HCT116 (cell line): Measurements from ENCODE around the gene RADIL. TPM values are rescaled to one million over a fixed set of nuclear protein-coding genes. Genes with fewer than 3 reads are reported as not detected.

Experiments used
- ATAC-seq: fragments of 200-7000 bp; cut with Tn5 transposase; 2 replicates; pipeline ENCODE4 v1.9.1; 2020; ENCODE audit warnings: mild to moderate bottlenecking, moderate library complexity
- BruUV-seq: library from RNA; stranded (reverse); fragments of 400-500 nt; replicated peaks from 2 replicates; lab custom pipeline; 2021; lab: Mats Ljungman, UMichigan
- CTCF ChIA-PET: fragments of 300-600 bp; sonication (Branson Sonifier 250); formaldehyde crosslinking; loops from one replicate; lab custom pipeline; 2021; ENCODE audit warnings: antibody characterized with exemption; lab: Charles Lee
- POLR2A ChIA-PET: fragments of 300-600, 350-600 bp; sonication (Branson Sonifier 250); formaldehyde crosslinking; loops from one replicate; lab custom pipeline; 2021; ENCODE audit warnings: antibody characterized with exemption; lab: Charles Lee
- RAD21 ChIA-PET, 2 experiments: fragments of 300-600 bp; sonication (Branson Sonifier 250); formaldehyde crosslinking; loops; one replicate each; lab custom pipeline; 2023; ENCODE audit warnings: low total read pairs in 2 of 2; ENCODE audit not compliant: uncharacterized antibody in 2 of 2, unreplicated experiment in 2 of 2, low non-redundant PET in 1 of 2; lab: Charles Lee
- DNase-seq: peaks from one replicate; pipeline ENCODE4 v3.0.0-alpha.2; 2010; ENCODE audit warnings: low read depth, low spot score
- H2AFZ ChIP-seq: fragments of 200-600 bp; shearing (Covaris generic), sonication (generic); 2 replicates; pipeline ENCODE4 v1.6.1; 2017; ENCODE audit warnings: low read depth, mixed run types, mixed read lengths, antibody characterized with exemption, low read length; ENCODE audit not compliant: poor library complexity, severe bottlenecking
- H3K27ac ChIP-seq: 2 replicates; pipeline ENCODE4 v1.5.1; 2012; ENCODE audit warnings: low read depth, low read length
- H3K27me3 ChIP-seq: fragments of 200-600 bp; sonication (generic); 2 replicates; pipeline ENCODE4 v1.6.1; 2016; ENCODE audit warnings: mixed run types, low read length, mixed read lengths; ENCODE audit not compliant: insufficient read depth
- H3K36me3 ChIP-seq, 2 experiments: fragments of 200-500 bp in 1 of 2; fragments of 200-600 bp in 1 of 2; sonication (Bioruptor generic) in 1 of 2; sonication (generic) in 1 of 2; 2 replicates each; pipeline versions ENCODE4 v1.5.1 to v1.6.1; 2014 to 2016; ENCODE audit warnings: low read length in 2 of 2, inconsistent platforms in 1 of 2, mixed read lengths in 1 of 2, mixed run types in 1 of 2; ENCODE audit not compliant: insufficient read depth in 2 of 2, control insufficient read depth in 1 of 2
- H3K4me1 ChIP-seq, 2 experiments: fragments of 200-600 bp in 1 of 2; sonication (generic) in 1 of 2; 2 replicates each; pipeline versions ENCODE4 v1.5.1 to v1.6.1; 2012 to 2017; ENCODE audit warnings: low read length in 2 of 2, inconsistent platforms in 1 of 2, mild to moderate bottlenecking in 1 of 2, mixed read lengths in 1 of 2, mixed run types in 1 of 2, moderate library complexity in 1 of 2; ENCODE audit not compliant: insufficient read depth in 2 of 2, control insufficient read depth in 1 of 2
- H3K4me2 ChIP-seq: fragments of 200-600 bp; sonication (generic); 2 replicates; pipeline ENCODE4 v1.6.1; 2017; ENCODE audit warnings: mixed run types, low read length, mixed read lengths
- H3K4me3 ChIP-seq, 2 experiments: fragments of 200-600 bp in 1 of 2; sonication (generic) in 1 of 2; replicated peaks in 1 of 2; 2 replicates each; pipeline ENCODE4 v1.5.1; 2011 to 2016; ENCODE audit warnings: low read length in 2 of 2, control low read depth in 1 of 2, low read depth in 1 of 2, mild to moderate bottlenecking in 1 of 2, mixed read lengths in 1 of 2, mixed run types in 1 of 2
- H3K79me2 ChIP-seq: fragments of 200-600 bp; sonication (generic); 2 replicates; pipeline ENCODE4 v1.6.1; 2017; ENCODE audit warnings: mild to moderate bottlenecking, mixed run types, low read length, moderate library complexity, mixed read lengths; ENCODE audit not compliant: insufficient read depth
- H3K9ac ChIP-seq: fragments of 200-600 bp; sonication (generic); 2 replicates; pipeline ENCODE4 v1.6.1; 2016; ENCODE audit warnings: low read length, mixed read lengths
- H3K9me2 ChIP-seq: fragments of 200-600 bp; sonication (generic), shearing (Covaris generic); 2 replicates; pipeline ENCODE4 v1.6.1; 2017; ENCODE audit warnings: mixed run types, mild to moderate bottlenecking, moderate library complexity; ENCODE audit not compliant: insufficient read depth
- H3K9me3 ChIP-seq, 2 experiments: fragments of 200-500 bp in 1 of 2; fragments of 200-600 bp in 1 of 2; sonication (Bioruptor generic) in 1 of 2; sonication (generic) in 1 of 2; 2 replicates each; pipeline ENCODE4 v1.6.1; 2014 to 2017; ENCODE audit warnings: low read length in 2 of 2, mixed read lengths in 2 of 2, inconsistent platforms in 1 of 2, low read depth in 1 of 2, mild to moderate bottlenecking in 1 of 2, mixed run types in 1 of 2, moderate library complexity in 1 of 2; ENCODE audit not compliant: control insufficient read depth in 1 of 2, insufficient read depth in 1 of 2
- H4K20me1 ChIP-seq: fragments of 200-600 bp; sonication (generic), shearing (Covaris generic); 2 replicates; pipeline ENCODE4 v1.6.1; 2017; ENCODE audit warnings: mixed run types, mild to moderate bottlenecking, moderate library complexity; ENCODE audit not compliant: insufficient read depth
- EGR1 ChIP-seq: IDR thresholded peaks from 2 replicates; pipeline ENCODE4 v1.6.1; 2012; ENCODE audit warnings: low read depth
- JUND ChIP-seq: IDR thresholded peaks from 2 replicates; pipeline ENCODE4 v1.6.1; 2012
- POLR2A ChIP-seq: IDR thresholded peaks from 2 replicates; pipeline ENCODE4 v1.7.0; 2011; ENCODE audit warnings: borderline replicate concordance; ENCODE audit not compliant: insufficient read depth, insufficient read length; ENCODE audit errors: extremely low read depth
- POLR2AphosphoS5 ChIP-seq: IDR thresholded peaks from 2 replicates; pipeline ENCODE4 v1.6.1; 2011; ENCODE audit warnings: mild to moderate bottlenecking, low read depth, low read length, moderate library complexity
- SP1 ChIP-seq: IDR thresholded peaks from 2 replicates; pipeline ENCODE4 v1.6.1; 2012; ENCODE audit warnings: low read depth
- intact Hi-C: fragments of 100-400 bp; cut with micrococcal nuclease; formaldehyde crosslinking; loops from 2 replicates; pipeline ENCODE4 v1.10.0; 2022
- total RNA-seq: library from RNA; stranded (reverse); gene quantifications from one replicate; pipeline ENCODE4 v1.2.1, GENCODE V29; 2021; ENCODE audit not compliant: unreplicated experiment
- TF ChIP-seq, protein P1 (sequence below): IDR thresholded peaks from 2 replicates; pipeline ENCODE4 v1.6.1; 2012; ENCODE audit warnings: low read depth
- TF ChIP-seq, protein P2 (sequence below): IDR thresholded peaks from 2 replicates; pipeline ENCODE4 v1.6.1; 2012

The RADIL gene
- total RNA-seq, 1 experiment from 2014 or later, result 5.3 TPM

GRCh38 chr7:4820967-4821471 lies 62.5 kb downstream of the RADIL start:
- ChIA-PET RAD21 (no interaction called here), POLR2A (no interaction called here), CTCF (no interaction called here)
- TF ChIP-seq SP1 (no peak), JUND (no peak), POLR2A (no peak), EGR1 (no peak), POLR2AphosphoS5 (no peak)
- TF ChIP-seq, protein P1, sequence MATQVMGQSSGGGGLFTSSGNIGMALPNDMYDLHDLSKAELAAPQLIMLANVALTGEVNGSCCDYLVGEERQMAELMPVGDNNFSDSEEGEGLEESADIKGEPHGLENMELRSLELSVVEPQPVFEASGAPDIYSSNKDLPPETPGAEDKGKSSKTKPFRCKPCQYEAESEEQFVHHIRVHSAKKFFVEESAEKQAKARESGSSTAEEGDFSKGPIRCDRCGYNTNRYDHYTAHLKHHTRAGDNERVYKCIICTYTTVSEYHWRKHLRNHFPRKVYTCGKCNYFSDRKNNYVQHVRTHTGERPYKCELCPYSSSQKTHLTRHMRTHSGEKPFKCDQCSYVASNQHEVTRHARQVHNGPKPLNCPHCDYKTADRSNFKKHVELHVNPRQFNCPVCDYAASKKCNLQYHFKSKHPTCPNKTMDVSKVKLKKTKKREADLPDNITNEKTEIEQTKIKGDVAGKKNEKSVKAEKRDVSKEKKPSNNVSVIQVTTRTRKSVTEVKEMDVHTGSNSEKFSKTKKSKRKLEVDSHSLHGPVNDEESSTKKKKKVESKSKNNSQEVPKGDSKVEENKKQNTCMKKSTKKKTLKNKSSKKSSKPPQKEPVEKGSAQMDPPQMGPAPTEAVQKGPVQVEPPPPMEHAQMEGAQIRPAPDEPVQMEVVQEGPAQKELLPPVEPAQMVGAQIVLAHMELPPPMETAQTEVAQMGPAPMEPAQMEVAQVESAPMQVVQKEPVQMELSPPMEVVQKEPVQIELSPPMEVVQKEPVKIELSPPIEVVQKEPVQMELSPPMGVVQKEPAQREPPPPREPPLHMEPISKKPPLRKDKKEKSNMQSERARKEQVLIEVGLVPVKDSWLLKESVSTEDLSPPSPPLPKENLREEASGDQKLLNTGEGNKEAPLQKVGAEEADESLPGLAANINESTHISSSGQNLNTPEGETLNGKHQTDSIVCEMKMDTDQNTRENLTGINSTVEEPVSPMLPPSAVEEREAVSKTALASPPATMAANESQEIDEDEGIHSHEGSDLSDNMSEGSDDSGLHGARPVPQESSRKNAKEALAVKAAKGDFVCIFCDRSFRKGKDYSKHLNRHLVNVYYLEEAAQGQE, result no peak
- TF ChIP-seq, protein P2, sequence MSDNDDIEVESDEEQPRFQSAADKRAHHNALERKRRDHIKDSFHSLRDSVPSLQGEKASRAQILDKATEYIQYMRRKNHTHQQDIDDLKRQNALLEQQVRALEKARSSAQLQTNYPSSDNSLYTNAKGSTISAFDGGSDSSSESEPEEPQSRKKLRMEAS, result no peak
- no peak overlapping the region for H3K9ac ChIP-seq
- no peaks in the 10 kb centered on the region for H3K4me1 ChIP-seq
- no TSS peak for BruUV-seq
- no peaks in the 10 kb centered on the region for H3K9me3 ChIP-seq
- H2AFZ ChIP-seq, result no peak overlapping the region
- DNase-seq (no peak), ATAC-seq (no peak)
- no peak overlapping the region for H3K4me3 ChIP-seq
- H3K27ac ChIP-seq, result no peak overlapping the region
- intact Hi-C loops, result no loop called here
- H3K27me3 ChIP-seq, result no peaks in the 10 kb centered on the region
- no peaks in the 10 kb centered on the region for H4K20me1 ChIP-seq
- H3K79me2 ChIP-seq, result no peaks in the 10 kb centered on the region
- no peaks in the 10 kb centered on the region for H3K36me3 ChIP-seq
- H3K9me2 ChIP-seq, result no peaks in the 10 kb centered on the region
- no peak overlapping the region for H3K4me2 ChIP-seq
